ENCODE measurements around the gene LMTK2. TPM values are rescaled to one million over a fixed set of nuclear protein-coding genes. Genes with fewer than 3 reads are reported as not detected.
A peak's percentile ranks its signal among the peaks of the same experiment; 100 is the strongest.

The LMTK2 gene
- total RNA-seq, 1 donor from 2014 or later, result 17.7 TPM

GRCh38 chr7:98209166-98209920 is 102.7 kb downstream of the LMTK2 start:
- no peak for DNase-seq (ENCODE audit: low spot score)
- Mint-ChIP-seq H3K27ac (no peak overlapping the region), H3K9me3 (no peaks in the 10 kb centered on the region), H3K4me1 (ENCODE audit: low read depth) (no peaks in the 10 kb centered on the region), H3K4me3 (peak overlapping the region; percentile 49), H3K36me3 (ENCODE audit: low read depth) (peaks cover 14% of the 10 kb centered on the region), H3K27me3 (ENCODE audit: insufficient read depth) (no peaks in the 10 kb centered on the region)
- intact Hi-C loops (cut with micrococcal nuclease), result no loop called here

GRCh38 chr7:98210513-98211220 is 104.0 kb downstream of the LMTK2 start:
- Mint-ChIP-seq H3K9me3 (no peaks in the 10 kb centered on the region), H3K27me3 (ENCODE audit: insufficient read depth) (no peaks in the 10 kb centered on the region), H3K36me3 (ENCODE audit: low read depth) (peaks cover 7% of the 10 kb centered on the region), H3K4me1 (ENCODE audit: low read depth) (no peaks in the 10 kb centered on the region), H3K27ac (no peak overlapping the region), H3K4me3 (peak overlapping the region; percentile 22)
- no peak for DNase-seq (ENCODE audit: low spot score)
- intact Hi-C loops (cut with micrococcal nuclease), result loop anchor here (1.0 kb wide), 1 partner anchor 71 kb away; the partner anchor contains the start of gene BRI3

GRCh38 chr7:98211221-98211675 is 104.6 kb downstream of the LMTK2 start, which contains the start of gene BHLHA15:
Gene BHLHA15, plus strand, starts transcription at chr7:98211439. Its CDS starts 871 bp downstream, at chr7:98212310.
- Mint-ChIP-seq H3K27me3 (ENCODE audit: insufficient read depth) (no peaks in the 10 kb centered on the region), H3K4me3 (peak within 1 kb of the TSS; percentile 53), H3K27ac (no peak within 1 kb of the TSS), H3K4me1 (ENCODE audit: low read depth) (no peaks in the 10 kb centered on the region), H3K36me3 (ENCODE audit: low read depth) (peaks cover 5% of the 10 kb centered on the region), H3K9me3 (no peaks in the 10 kb centered on the region)
- DNase-seq (ENCODE audit: low spot score), result no peak
- intact Hi-C loops (cut with micrococcal nuclease), result loop anchor here (1.0 kb wide), 1 partner anchor 70 kb away; the partner anchor contains the start of gene BRI3

DNA sequence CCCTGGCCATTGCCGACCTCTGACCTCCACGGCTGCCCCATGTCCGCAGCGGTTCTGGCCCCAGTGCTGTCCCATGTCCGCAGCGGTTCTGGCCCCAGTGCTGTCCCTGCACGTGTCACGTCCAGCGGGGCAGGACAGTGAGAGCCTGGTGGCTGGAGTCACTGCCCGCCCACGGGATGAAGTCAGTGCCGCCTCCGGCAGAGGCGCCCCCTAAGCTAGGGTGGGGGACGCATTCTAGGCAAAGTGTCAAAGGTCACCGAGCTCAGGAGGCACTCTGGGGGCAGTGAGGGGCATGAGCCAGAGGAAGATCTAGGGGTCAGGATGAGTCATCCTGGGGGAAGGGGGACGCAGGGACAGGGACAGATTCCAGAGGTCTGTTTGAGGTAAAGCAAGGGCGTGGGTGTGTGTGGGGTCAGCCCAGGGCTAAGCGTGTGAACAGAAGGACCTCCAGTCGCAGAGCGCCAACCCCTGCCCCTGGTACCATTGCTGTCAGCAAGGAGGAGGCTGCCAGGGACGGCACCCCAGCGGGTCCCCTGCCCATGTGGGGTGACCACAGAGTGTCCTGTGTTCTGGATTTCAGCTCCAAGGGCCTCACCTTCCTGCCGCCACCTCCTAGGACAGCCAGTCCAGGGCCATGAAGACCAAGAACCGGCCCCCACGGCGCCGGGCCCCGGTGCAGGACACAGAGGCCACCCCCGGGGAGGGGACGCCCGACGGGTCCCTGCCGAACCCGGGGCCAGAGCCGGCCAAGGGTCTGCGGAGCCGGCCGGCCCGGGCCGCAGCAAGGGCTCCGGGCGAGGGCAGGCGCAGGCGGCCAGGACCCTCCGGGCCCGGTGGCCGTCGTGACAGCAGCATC is 105.2 kb downstream of the LMTK2 start:
- Mint-ChIP-seq H3K4me3 (peak overlapping the region; percentile 53), H3K27ac (no peak overlapping the region), H3K27me3 (ENCODE audit: insufficient read depth) (no peaks in the 10 kb centered on the region), H3K4me1 (ENCODE audit: low read depth) (no peaks in the 10 kb centered on the region), H3K9me3 (no peaks in the 10 kb centered on the region), H3K36me3 (ENCODE audit: low read depth) (peaks cover 3% of the 10 kb centered on the region)
- intact Hi-C loops (cut with micrococcal nuclease), result loop anchor here (1.0 kb wide), 1 partner anchor 69 kb away; the partner anchor contains the start of gene BRI3
- no peak for DNase-seq (ENCODE audit: low spot score)

DNA sequence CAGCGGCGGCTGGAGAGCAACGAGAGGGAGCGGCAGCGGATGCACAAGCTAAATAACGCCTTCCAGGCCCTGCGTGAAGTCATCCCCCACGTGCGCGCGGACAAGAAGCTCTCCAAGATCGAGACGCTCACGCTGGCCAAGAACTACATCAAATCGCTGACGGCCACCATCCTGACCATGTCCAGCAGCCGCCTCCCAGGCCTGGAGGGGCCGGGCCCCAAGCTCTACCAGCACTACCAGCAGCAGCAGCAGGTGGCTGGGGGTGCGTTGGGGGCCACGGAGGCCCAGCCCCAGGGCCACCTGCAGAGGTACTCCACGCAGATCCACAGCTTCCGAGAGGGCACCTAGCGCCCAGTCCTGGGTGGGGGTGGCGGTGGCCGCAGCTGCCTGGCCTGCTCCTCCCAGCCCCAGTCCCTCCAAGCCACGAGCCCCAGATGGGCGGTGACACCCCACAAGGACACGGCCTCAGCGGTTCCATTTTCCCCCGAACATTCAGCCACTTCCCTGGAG is 105.9 kb downstream of the LMTK2 start:
- Mint-ChIP-seq H3K4me1 (ENCODE audit: low read depth) (no peaks in the 10 kb centered on the region), H3K27me3 (ENCODE audit: insufficient read depth) (no peaks in the 10 kb centered on the region), H3K4me3 (no peak overlapping the region), H3K36me3 (ENCODE audit: low read depth) (no peaks in the 10 kb centered on the region), H3K27ac (no peak overlapping the region), H3K9me3 (no peaks in the 10 kb centered on the region)
- intact Hi-C loops (cut with micrococcal nuclease), result no loop called here
- DNase-seq (ENCODE audit: low spot score), result no peak

- Mint-ChIP-seq H3K27ac (no peak overlapping the region), H3K9me3 (no peaks in the 10 kb centered on the region), H3K27me3 (ENCODE audit: insufficient read depth) (no peaks in the 10 kb centered on the region), H3K36me3 (ENCODE audit: low read depth) (peaks cover 1% of the 10 kb centered on the region), H3K4me1 (ENCODE audit: low read depth) (peaks cover 3% of the 10 kb centered on the region), H3K4me3 (no peak overlapping the region)
- no peak for DNase-seq (ENCODE audit: low spot score)
- intact Hi-C loops (cut with micrococcal nuclease), result no loop called here
Measured at GRCh38 chr7:98213296-98213887, 106.7 kb downstream of the LMTK2 start.

- Mint-ChIP-seq H3K36me3 (ENCODE audit: low read depth) (peaks cover 6% of the 10 kb centered on the region), H3K9me3 (no peaks in the 10 kb centered on the region), H3K27ac (no peak overlapping the region), H3K4me1 (ENCODE audit: low read depth) (peaks cover 10% of the 10 kb centered on the region), H3K27me3 (ENCODE audit: insufficient read depth) (no peaks in the 10 kb centered on the region), H3K4me3 (no peak overlapping the region)
- no peak for DNase-seq (ENCODE audit: low spot score)
- intact Hi-C loops (cut with micrococcal nuclease), result no loop called here
Measured at GRCh38 chr7:98213888-98214810, 107.5 kb downstream of the LMTK2 start.

- Mint-ChIP-seq H3K4me3 (no peak overlapping the region), H3K27ac (no peak overlapping the region), H3K27me3 (ENCODE audit: insufficient read depth) (no peaks in the 10 kb centered on the region), H3K4me1 (ENCODE audit: low read depth) (peaks cover 13% of the 10 kb centered on the region), H3K36me3 (ENCODE audit: low read depth) (peaks cover 9% of the 10 kb centered on the region), H3K9me3 (no peaks in the 10 kb centered on the region)
- no peak for DNase-seq (ENCODE audit: low spot score)
- intact Hi-C loops (cut with micrococcal nuclease), result no loop called here
Measured at GRCh38 chr7:98214811-98215321, 108.2 kb downstream of the LMTK2 start.

- H3K9me3 Mint-ChIP-seq, result no peaks in the 10 kb centered on the region
- no peaks in the 10 kb centered on the region for H3K27me3 Mint-ChIP-seq (ENCODE audit: insufficient read depth)
- no peak for DNase-seq (ENCODE audit: low spot score)
- H3K36me3 Mint-ChIP-seq (ENCODE audit: low read depth), result peaks cover 9% of the 10 kb centered on the region
- intact Hi-C loops (cut with micrococcal nuclease), result no loop called here
- H3K27ac Mint-ChIP-seq, result no peak overlapping the region
- H3K4me3 Mint-ChIP-seq, result no peak overlapping the region
- H3K4me1 Mint-ChIP-seq (ENCODE audit: low read depth), result peaks cover 13% of the 10 kb centered on the region
Measured at GRCh38 chr7:98215561-98216495, 109.2 kb downstream of the LMTK2 start.

DNA sequence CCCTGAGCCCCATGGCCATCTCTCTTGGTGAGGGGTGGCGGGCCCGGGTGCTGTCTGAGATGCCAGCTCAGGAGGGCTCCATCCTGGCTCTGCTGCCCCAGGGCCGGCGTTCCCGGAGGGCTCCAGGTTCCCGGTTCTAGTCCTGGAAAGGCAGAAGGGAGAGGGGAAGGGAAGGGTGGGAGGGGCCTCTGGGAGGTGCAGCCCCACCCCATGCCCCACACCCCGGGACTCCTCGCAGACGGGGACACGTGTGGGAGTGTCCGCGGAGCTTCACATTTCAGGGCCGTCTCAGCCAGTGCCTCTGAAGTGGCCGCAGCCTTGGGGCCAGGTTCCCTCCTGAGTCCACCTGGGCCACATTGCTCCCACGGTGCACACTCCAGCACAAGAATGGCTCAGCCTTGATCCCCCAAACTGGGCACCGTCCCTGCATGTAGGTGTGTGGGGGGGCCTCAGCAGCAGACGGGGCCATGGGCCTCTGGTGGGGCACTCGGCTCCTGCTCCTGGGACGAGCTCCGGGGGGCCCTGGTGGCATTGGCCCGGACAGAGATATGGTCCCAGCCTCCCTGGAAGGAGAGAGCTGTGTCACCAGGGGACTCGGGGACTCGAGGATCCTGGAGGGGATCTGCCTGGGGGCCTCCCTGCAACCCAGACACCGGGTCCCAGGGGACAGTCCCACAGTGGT is 110.4 kb downstream of the LMTK2 start:
- Mint-ChIP-seq H3K4me3 (no peak overlapping the region), H3K36me3 (ENCODE audit: low read depth) (peaks cover 9% of the 10 kb centered on the region), H3K27me3 (ENCODE audit: insufficient read depth) (no peaks in the 10 kb centered on the region), H3K9me3 (no peaks in the 10 kb centered on the region), H3K27ac (no peak overlapping the region), H3K4me1 (ENCODE audit: low read depth) (peaks cover 13% of the 10 kb centered on the region)
- no peak for DNase-seq (ENCODE audit: low spot score)
- intact Hi-C loops (cut with micrococcal nuclease), result no loop called here

Measured in activated T-helper 1 cell treated with anti-CD3 and anti-CD28 coated beads, Interleukin-12 subunit alpha, Interleukin-12 subunit beta, Interleukin-2, Interleukin-4 antibody, amounts not matched to agents 30 ng/mL and 10 ng/mL and 1 ng/mL, durations not matched to agents 14 hours and 24 hours and 36 hours (primary cell).